Ishikawa (cell line): ENCODE data around the gene CDK6.

Experiments used
- CEBPB ChIP-seq: IDR thresholded peaks from 2 replicates; pipeline ENCODE4 v1.6.1; 2012
- CREB1 ChIP-seq: IDR thresholded peaks from 2 replicates; pipeline ENCODE4 v1.6.1; 2012; ENCODE audit warnings: low read depth
- EGR1 ChIP-seq: IDR thresholded peaks from 2 replicates; pipeline ENCODE4 v1.6.1; 2012
- EP300 ChIP-seq: IDR thresholded peaks from 2 replicates; pipeline ENCODE4 v1.6.1; 2012; ENCODE audit warnings: borderline replicate concordance
- FOXM1 ChIP-seq: IDR thresholded peaks from 2 replicates; pipeline ENCODE4 v1.6.1; 2012; ENCODE audit warnings: low read depth, borderline replicate concordance
- NFIC ChIP-seq: IDR thresholded peaks from 2 replicates; pipeline ENCODE4 v1.6.1; 2012
- RAD21 ChIP-seq: IDR thresholded peaks from 2 replicates; pipeline ENCODE4 v1.6.1; 2012; ENCODE audit warnings: low read depth
- TAF1 ChIP-seq: IDR thresholded peaks from 2 replicates; pipeline ENCODE4 v1.6.1; 2012; ENCODE audit warnings: low read depth, mild to moderate bottlenecking
- TCF12 ChIP-seq: IDR thresholded peaks from 2 replicates; pipeline ENCODE4 v1.6.1; 2012; ENCODE audit warnings: low read depth
- TEAD4 ChIP-seq: IDR thresholded peaks from 2 replicates; pipeline ENCODE4 v1.6.1; 2012
- YY1 ChIP-seq: IDR thresholded peaks from 2 replicates; pipeline ENCODE4 v1.6.1; 2012; ENCODE audit warnings: low read depth
- ZBTB7A ChIP-seq: IDR thresholded peaks from 2 replicates; pipeline ENCODE4 v1.6.1; 2012; ENCODE audit warnings: low read depth
- TF ChIP-seq, protein P1 (sequence below): IDR thresholded peaks from 2 replicates; pipeline ENCODE4 v1.6.1; 2012; ENCODE audit warnings: low read depth, mild to moderate bottlenecking
- TF ChIP-seq, protein P2 (sequence below): IDR thresholded peaks from 2 replicates; pipeline ENCODE4 v1.6.1; 2012
- TF ChIP-seq, protein P3 (sequence below): IDR thresholded peaks from 2 replicates; pipeline ENCODE4 v1.6.1; 2012

Gene CDK6

GRCh38 chr7:92880212-92881090, 44.1 kb upstream of the CDK6 start:
- no peak for TF ChIP-seq NFIC
- TF ChIP-seq RAD21, result peak; percentile 39; the same call in 1 of the 2 replicates
- no peak for TF ChIP-seq CREB1
- TF ChIP-seq YY1, result no peak

- no peak for TF ChIP-seq EP300
- TF ChIP-seq, protein P1, sequence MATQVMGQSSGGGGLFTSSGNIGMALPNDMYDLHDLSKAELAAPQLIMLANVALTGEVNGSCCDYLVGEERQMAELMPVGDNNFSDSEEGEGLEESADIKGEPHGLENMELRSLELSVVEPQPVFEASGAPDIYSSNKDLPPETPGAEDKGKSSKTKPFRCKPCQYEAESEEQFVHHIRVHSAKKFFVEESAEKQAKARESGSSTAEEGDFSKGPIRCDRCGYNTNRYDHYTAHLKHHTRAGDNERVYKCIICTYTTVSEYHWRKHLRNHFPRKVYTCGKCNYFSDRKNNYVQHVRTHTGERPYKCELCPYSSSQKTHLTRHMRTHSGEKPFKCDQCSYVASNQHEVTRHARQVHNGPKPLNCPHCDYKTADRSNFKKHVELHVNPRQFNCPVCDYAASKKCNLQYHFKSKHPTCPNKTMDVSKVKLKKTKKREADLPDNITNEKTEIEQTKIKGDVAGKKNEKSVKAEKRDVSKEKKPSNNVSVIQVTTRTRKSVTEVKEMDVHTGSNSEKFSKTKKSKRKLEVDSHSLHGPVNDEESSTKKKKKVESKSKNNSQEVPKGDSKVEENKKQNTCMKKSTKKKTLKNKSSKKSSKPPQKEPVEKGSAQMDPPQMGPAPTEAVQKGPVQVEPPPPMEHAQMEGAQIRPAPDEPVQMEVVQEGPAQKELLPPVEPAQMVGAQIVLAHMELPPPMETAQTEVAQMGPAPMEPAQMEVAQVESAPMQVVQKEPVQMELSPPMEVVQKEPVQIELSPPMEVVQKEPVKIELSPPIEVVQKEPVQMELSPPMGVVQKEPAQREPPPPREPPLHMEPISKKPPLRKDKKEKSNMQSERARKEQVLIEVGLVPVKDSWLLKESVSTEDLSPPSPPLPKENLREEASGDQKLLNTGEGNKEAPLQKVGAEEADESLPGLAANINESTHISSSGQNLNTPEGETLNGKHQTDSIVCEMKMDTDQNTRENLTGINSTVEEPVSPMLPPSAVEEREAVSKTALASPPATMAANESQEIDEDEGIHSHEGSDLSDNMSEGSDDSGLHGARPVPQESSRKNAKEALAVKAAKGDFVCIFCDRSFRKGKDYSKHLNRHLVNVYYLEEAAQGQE, result no peak
- no peak for TF ChIP-seq TCF12
- TF ChIP-seq, protein P2, sequence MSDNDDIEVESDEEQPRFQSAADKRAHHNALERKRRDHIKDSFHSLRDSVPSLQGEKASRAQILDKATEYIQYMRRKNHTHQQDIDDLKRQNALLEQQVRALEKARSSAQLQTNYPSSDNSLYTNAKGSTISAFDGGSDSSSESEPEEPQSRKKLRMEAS, result no peak
- TF ChIP-seq, protein P3, sequence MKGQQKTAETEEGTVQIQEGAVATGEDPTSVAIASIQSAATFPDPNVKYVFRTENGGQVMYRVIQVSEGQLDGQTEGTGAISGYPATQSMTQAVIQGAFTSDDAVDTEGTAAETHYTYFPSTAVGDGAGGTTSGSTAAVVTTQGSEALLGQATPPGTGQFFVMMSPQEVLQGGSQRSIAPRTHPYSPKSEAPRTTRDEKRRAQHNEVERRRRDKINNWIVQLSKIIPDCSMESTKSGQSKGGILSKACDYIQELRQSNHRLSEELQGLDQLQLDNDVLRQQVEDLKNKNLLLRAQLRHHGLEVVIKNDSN, result no peak
Observed at GRCh38 chr7:92877367-92877766, 41.0 kb upstream of the CDK6 start.

DNA sequence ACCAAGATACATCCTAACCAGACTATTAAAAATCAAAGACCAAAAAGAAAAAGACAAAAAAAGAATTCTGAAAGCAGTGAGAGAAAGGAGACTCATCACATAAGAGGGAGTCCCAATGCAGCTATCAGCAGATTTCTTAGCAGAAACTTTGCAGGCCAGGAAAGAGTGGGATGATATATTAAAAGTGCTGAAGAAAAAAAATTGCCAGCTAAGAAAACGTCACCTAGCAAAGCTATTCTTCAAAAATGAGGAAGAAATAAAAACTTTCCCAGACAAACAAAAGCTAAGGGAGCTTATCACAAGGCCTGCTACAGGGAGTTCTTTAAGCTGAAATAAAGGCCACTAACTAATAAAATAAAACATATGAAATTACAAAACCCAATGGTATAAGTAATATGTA, 40.5 kb upstream of the CDK6 start:
- TF ChIP-seq TCF12, result no peak
- TF ChIP-seq NFIC, result no peak
- no peak for TF ChIP-seq TAF1
- no peak for TF ChIP-seq CREB1
- TF ChIP-seq CEBPB, result no peak
- TF ChIP-seq, protein P1, result no peak
- TF ChIP-seq YY1, result no peak
- TF ChIP-seq FOXM1, result no peak
- TF ChIP-seq RAD21, result no peak

GRCh38 chr7:92875719-92876118, 39.3 kb upstream of the CDK6 start:
- TF ChIP-seq TAF1 (no peak), EP300 (no peak), NFIC (no peak), TEAD4 (no peak), RAD21 (no peak), TCF12 (no peak), FOXM1 (no peak), CREB1 (no peak), CEBPB (no peak), ZBTB7A (no peak), YY1 (no peak), EGR1 (no peak)
- TF ChIP-seq, protein P1, result no peak
- TF ChIP-seq, protein P3, result no peak
- TF ChIP-seq, protein P2, result no peak

- TF ChIP-seq CEBPB (no peak), TCF12 (no peak), ZBTB7A (no peak), CREB1 (no peak), TAF1 (no peak), TEAD4 (no peak), FOXM1 (no peak)
- TF ChIP-seq, protein P1, result no peak
- TF ChIP-seq, protein P3, result no peak
Observed at GRCh38 chr7:92875173-92875572, 38.8 kb upstream of the CDK6 start.
